SK-N-SH (cell line): ENCODE data around the gene ZDHHC11.

Experiments used
- CTCF ChIP-seq: fragments of 200-600 bp; sonication (generic); IDR thresholded peaks from 2 replicates; pipeline ENCODE4 v1.6.1; 2017; ENCODE audit warnings: antibody characterized with exemption, mild to moderate bottlenecking, moderate library complexity
- EP300 ChIP-seq, 2 experiments: IDR thresholded peaks; 2 replicates each; pipeline versions ENCODE4 v1.4.0 to v1.6.1; 2012; ENCODE audit warnings: borderline replicate concordance in 1 of 2, low read depth in 1 of 2, low read length in 1 of 2
- MAX ChIP-seq: IDR thresholded peaks from 2 replicates; pipeline ENCODE4 v1.4.0; 2012; ENCODE audit warnings: low read depth
- MXI1 ChIP-seq: IDR thresholded peaks from 2 replicates; pipeline ENCODE4 v1.6.1; 2012; ENCODE audit warnings: mild to moderate bottlenecking, low read depth, low read length, improper control_type of control experiment
- POLR2AphosphoS5 ChIP-seq: IDR thresholded peaks from 2 replicates; pipeline ENCODE4 v1.6.1; 2012; ENCODE audit warnings: low read depth, low read length
- RCOR1 ChIP-seq: fragments of 150-350 bp; IDR thresholded peaks from 2 replicates; pipeline ENCODE4 v1.6.1; 2017; ENCODE audit warnings: antibody characterized with exemption, low read length
- RXRA ChIP-seq: IDR thresholded peaks from 2 replicates; pipeline ENCODE4 v1.4.0; 2012; ENCODE audit warnings: low read depth, mild to moderate bottlenecking, borderline replicate concordance
- TEAD4 ChIP-seq: IDR thresholded peaks from 2 replicates; pipeline ENCODE4 v1.4.0; 2012; ENCODE audit warnings: mild to moderate bottlenecking, borderline replicate concordance; ENCODE audit not compliant: insufficient read depth

GRCh38 chr5:884345-885126, 33.8 kb upstream of the ZDHHC11 start:
- TF ChIP-seq RCOR1 = no peak
- TF ChIP-seq EP300 (IDR thresholded peaks at IDR 0.05; ENCODE audit: borderline replicate concordance in 1 of 2, low read depth in 1 of 2, low read length in 1 of 2) = no peak
- no peak for TF ChIP-seq POLR2AphosphoS5
- TF ChIP-seq RXRA = no peak
- TF ChIP-seq CTCF = no peak
- TF ChIP-seq MXI1 = no peak
- TF ChIP-seq TEAD4 = no peak
- no peak for TF ChIP-seq MAX
